Endothelial cell of umbilical vein (primary cell): ENCODE data around the gene DPYD.

ENCODE experiments used
- CTCF ChIP-seq, 2 donors: IDR thresholded peaks; 1 replicate in 1 of 2; 2 replicates in 1 of 2; pipeline ENCODE4 v1.5.1; 2011; ENCODE audit warnings: low read length in 2 of 2, mild to moderate bottlenecking in 2 of 2, moderate library complexity in 2 of 2, control low read depth in 1 of 2, inconsistent platforms in 1 of 2, low read depth in 1 of 2; ENCODE audit not compliant: insufficient read depth in 1 of 2; ENCODE audit errors: extremely low read depth in 1 of 2
- FOS ChIP-seq: IDR thresholded peaks from 2 replicates; pipeline ENCODE4 v1.6.1; 2011; ENCODE audit warnings: mild to moderate bottlenecking, low read length, moderate library complexity, borderline replicate concordance; ENCODE audit not compliant: insufficient read depth
- JUN ChIP-seq: IDR thresholded peaks from 2 replicates; pipeline ENCODE4 v1.6.1; 2011; ENCODE audit warnings: borderline replicate concordance, low read depth; ENCODE audit not compliant: insufficient read length, insufficient read depth
- MYC ChIP-seq: IDR thresholded peaks from one replicate; pipeline ENCODE4 v1.6.1; 2011; ENCODE audit warnings: mild to moderate bottlenecking, low read depth, low read length
- POLR2A ChIP-seq: IDR thresholded peaks from 2 replicates; pipeline ENCODE4 v1.6.1; 2012; ENCODE audit warnings: low read depth, mild to moderate bottlenecking, control low read depth, low read length

DNA sequence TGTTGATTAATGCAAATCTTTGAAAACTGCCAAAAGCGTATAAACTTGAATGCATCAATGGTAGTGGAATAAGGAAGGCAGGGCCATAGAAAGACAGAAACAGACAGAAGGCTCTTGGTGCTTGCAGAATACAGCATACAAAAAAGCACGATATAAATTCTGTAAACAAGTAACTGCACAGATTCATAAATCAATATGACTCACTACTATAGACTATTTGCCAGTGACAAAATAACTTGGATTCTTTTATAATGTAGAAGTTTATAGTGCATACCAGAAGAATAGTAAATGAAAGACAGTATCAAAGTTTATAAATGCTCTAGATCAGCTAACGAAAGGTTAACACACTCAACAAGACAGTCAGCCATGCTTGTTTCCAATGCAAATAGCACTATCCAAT, 849.7 kb downstream of the DPYD start:
- TF ChIP-seq CTCF (IDR thresholded peaks at IDR 0.05; ENCODE audit: extremely low read depth in 1 of 2, insufficient read depth in 1 of 2, low read depth in 1 of 2, low read length in 2 of 2) (no peak), FOS (no peak), POLR2A (no peak), MYC (no peak), JUN (no peak)
